Osteocyte (in vitro differentiated cells): Measurements from ENCODE around the gene GMCL2. TPM values are rescaled to one million over a fixed set of nuclear protein-coding genes. Genes with fewer than 3 reads are reported as not detected.

ENCODE experiments used
- DNase-seq: peaks from one replicate; pipeline ENCODE4 v3.0.0; 2021; ENCODE audit warnings: mixed read lengths; ENCODE audit not compliant: unreplicated experiment; ENCODE audit errors: extremely low spot score
- H3K27ac Mint-ChIP-seq: one replicate; pipeline ENCODE4 v1.8.0; 2021; ENCODE audit warnings: mild to moderate bottlenecking, mixed read lengths; ENCODE audit not compliant: unreplicated experiment
- H3K27me3 Mint-ChIP-seq: one replicate; pipeline ENCODE4 v1.8.0; 2021; ENCODE audit warnings: mixed read lengths; ENCODE audit not compliant: unreplicated experiment
- H3K36me3 Mint-ChIP-seq: one replicate; pipeline ENCODE4 v1.8.0; 2021; ENCODE audit warnings: mixed read lengths; ENCODE audit not compliant: unreplicated experiment
- H3K4me1 Mint-ChIP-seq: one replicate; pipeline ENCODE4 v1.8.0; 2021; ENCODE audit warnings: mixed read lengths; ENCODE audit not compliant: unreplicated experiment
- H3K4me3 Mint-ChIP-seq: one replicate; pipeline ENCODE4 v1.8.0; 2021; ENCODE audit warnings: mild to moderate bottlenecking, moderate library complexity, mixed read lengths; ENCODE audit not compliant: unreplicated experiment
- H3K9me3 Mint-ChIP-seq: one replicate; pipeline ENCODE4 v1.8.0; 2021; ENCODE audit warnings: mixed read lengths; ENCODE audit not compliant: unreplicated experiment
- total RNA-seq: library from RNA; stranded (reverse); gene quantifications from 2 replicates; pipeline ENCODE4 v1.2.1, GENCODE V29; 2021
- TF ChIP-seq, protein P1 (sequence below): fragments of 200-600 bp; sonication (generic); IDR thresholded peaks from 2 replicates; pipeline ENCODE4 v1.5.0; 2021; ENCODE audit warnings: antibody characterized with exemption, mild to moderate bottlenecking, moderate library complexity

The GMCL2 gene
- total RNA-seq, 1 donor from 2014 or later = not detected

DNA sequence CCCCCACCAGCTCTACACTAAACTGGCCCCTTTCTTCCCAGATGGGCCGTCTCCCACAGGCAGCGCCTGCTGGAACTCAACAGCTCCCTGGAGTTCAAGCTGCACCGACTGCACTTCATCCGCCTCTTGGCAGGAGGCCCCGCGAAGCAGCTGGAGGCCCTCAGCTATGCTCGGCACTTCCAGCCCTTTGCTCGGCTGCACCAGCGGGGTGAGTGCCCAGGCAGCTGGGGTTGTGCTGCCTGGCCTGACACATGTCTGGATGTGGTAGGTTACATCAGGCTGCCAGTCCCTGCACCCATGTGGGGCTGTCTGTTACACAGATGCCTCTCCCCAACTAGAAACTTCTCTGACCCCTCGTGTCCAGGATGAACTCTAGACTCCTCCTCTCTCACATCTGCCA, 43.3 kb downstream of the GMCL2 start:
- H3K27ac Mint-ChIP-seq = no peak overlapping the region
- no peak overlapping the region for H3K4me3 Mint-ChIP-seq
- DNase-seq = no peak
- no peaks in the 10 kb centered on the region for H3K27me3 Mint-ChIP-seq
- no peaks in the 10 kb centered on the region for H3K4me1 Mint-ChIP-seq
- no peaks in the 10 kb centered on the region for H3K9me3 Mint-ChIP-seq
- TF ChIP-seq, protein P1, sequence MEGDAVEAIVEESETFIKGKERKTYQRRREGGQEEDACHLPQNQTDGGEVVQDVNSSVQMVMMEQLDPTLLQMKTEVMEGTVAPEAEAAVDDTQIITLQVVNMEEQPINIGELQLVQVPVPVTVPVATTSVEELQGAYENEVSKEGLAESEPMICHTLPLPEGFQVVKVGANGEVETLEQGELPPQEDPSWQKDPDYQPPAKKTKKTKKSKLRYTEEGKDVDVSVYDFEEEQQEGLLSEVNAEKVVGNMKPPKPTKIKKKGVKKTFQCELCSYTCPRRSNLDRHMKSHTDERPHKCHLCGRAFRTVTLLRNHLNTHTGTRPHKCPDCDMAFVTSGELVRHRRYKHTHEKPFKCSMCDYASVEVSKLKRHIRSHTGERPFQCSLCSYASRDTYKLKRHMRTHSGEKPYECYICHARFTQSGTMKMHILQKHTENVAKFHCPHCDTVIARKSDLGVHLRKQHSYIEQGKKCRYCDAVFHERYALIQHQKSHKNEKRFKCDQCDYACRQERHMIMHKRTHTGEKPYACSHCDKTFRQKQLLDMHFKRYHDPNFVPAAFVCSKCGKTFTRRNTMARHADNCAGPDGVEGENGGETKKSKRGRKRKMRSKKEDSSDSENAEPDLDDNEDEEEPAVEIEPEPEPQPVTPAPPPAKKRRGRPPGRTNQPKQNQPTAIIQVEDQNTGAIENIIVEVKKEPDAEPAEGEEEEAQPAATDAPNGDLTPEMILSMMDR = no peak
- peaks cover 39% of the 10 kb centered on the region for H3K36me3 Mint-ChIP-seq

DNA sequence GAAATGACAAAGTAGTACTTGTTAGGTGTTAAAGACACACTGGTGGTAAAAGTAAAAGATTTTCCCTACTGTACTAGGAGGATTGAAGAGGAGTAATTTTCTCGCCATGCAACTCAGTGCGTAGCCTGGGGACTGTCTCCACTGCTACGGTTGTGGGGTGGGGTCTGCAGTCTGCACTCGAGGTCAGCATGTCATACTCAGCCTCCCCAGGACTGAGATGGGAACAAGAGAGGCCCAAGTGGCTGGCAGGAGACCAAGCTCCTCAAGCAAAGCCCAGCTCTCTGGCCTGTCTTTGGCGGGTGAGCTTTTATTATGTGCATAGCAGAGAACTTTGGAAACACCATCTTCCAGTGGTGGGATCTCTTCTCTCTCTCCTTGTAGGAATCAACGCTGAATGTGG, 43.9 kb downstream of the GMCL2 start:
- Mint-ChIP-seq H3K27ac (no peak overlapping the region), H3K27me3 (no peaks in the 10 kb centered on the region), H3K9me3 (no peaks in the 10 kb centered on the region), H3K36me3 (peaks cover 39% of the 10 kb centered on the region), H3K4me1 (no peaks in the 10 kb centered on the region), H3K4me3 (no peak overlapping the region)
- TF ChIP-seq, protein P1 = no peak
- DNase-seq = no peak

DNA sequence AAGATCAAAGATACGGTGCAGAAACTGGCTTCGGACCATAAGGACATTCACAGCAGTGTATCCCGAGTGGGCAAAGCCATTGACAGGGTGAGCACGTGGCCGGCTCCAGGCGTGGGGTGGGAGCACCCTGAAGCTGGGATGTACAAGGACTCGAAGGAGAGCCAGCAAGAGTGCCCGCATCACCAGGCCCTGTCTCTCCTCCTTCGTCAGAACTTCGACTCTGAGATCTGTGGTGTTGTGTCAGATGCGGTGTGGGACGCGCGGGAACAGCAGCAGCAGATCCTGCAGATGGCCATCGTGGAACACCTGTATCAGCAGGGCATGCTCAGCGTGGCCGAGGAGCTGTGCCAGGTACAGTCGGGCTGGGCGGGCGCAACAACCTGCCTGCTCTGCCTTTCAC, 44.5 kb downstream of the GMCL2 start:
- Mint-ChIP-seq H3K36me3 (peaks cover 37% of the 10 kb centered on the region), H3K27ac (no peak overlapping the region), H3K4me1 (no peaks in the 10 kb centered on the region), H3K9me3 (no peaks in the 10 kb centered on the region), H3K4me3 (no peak overlapping the region), H3K27me3 (no peaks in the 10 kb centered on the region)
- TF ChIP-seq, protein P1 = no peak
- DNase-seq = no peak

DNA sequence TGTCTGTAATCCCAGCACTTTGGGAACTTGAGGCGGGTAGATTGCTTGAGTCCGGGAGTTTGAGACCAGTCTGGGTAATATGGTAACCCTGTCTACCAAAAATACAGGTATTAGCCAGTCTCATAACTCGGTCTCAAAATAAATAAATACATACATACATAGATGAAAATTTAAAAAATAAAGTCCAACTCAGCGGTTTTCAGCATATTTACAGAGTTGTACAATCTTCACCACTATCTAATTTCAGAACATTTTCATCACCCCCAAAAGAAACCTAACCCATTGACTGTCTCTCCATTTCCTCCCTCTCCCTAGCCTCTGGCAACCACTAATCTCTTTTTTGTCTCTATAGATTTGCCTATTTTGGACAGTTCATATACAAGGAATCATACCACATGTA, 45.6 kb downstream of the GMCL2 start:
- Mint-ChIP-seq H3K36me3 (peaks cover 32% of the 10 kb centered on the region), H3K27me3 (no peaks in the 10 kb centered on the region), H3K4me1 (no peaks in the 10 kb centered on the region), H3K4me3 (no peak overlapping the region), H3K9me3 (no peaks in the 10 kb centered on the region), H3K27ac (no peak overlapping the region)
- TF ChIP-seq, protein P1 = no peak
- DNase-seq = no peak

DNA sequence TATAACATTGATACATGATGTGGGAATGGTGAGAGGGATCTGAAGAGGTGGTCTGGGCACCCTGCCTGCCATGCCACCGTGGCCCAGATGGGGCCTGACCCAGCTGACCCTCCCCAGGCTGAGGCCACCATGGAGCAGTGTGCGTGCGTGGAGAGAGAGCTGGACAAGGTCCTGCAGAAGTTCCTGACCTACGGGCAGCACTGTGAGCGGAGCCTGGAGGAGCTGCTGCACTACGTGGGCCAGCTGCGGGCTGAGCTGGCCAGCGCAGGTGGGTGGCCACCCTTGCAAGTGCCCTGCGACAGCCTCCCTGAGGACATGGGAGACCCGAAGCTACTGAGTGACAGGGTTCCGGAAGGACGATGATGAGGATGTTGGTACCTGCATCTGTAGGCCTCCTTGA, 49.2 kb downstream of the GMCL2 start:
- no peak overlapping the region for H3K27ac Mint-ChIP-seq
- no peaks in the 10 kb centered on the region for H3K9me3 Mint-ChIP-seq
- DNase-seq = no peak
- TF ChIP-seq, protein P1 = no peak
- no peak overlapping the region for H3K4me3 Mint-ChIP-seq
- peaks cover 22% of the 10 kb centered on the region for H3K36me3 Mint-ChIP-seq
- no peaks in the 10 kb centered on the region for H3K4me1 Mint-ChIP-seq
- no peaks in the 10 kb centered on the region for H3K27me3 Mint-ChIP-seq
